Stimulated activated CD8-positive, alpha-beta memory T cell treated with anti-CD3 and anti-CD28 coated beads, Interleukin-15, amount 100 ng/mL, for 1 hour (primary cell): ENCODE results near the gene SMC3.
"Not testable (repeated sequence)": the region's sequence is repeated elsewhere in the genome, so short reads cannot be mapped to it uniquely, and the experiment has no call there.

ENCODE experiments used
- DNase-seq: peaks from one replicate; pipeline ENCODE4 v3.0.0-alpha.2; 2020; ENCODE audit warnings: low read depth

SMC3 gene

GRCh38 chr10:110625356-110625894 lies 57.9 kb downstream of the SMC3 start:
- no peak for DNase-seq

- DNase-seq = no peak
Observed at GRCh38 chr10:110625951-110626855, 58.7 kb downstream of the SMC3 start.

GRCh38 chr10:110628161-110628560 lies 60.7 kb downstream of the SMC3 start:
- DNase-seq = no peak

- DNase-seq = no peak
Observed at GRCh38 chr10:110629680-110630191, 62.2 kb downstream of the SMC3 start.

- no peak for DNase-seq
Observed at GRCh38 chr10:110631934-110632333, 64.4 kb downstream of the SMC3 start.

GRCh38 chr10:110632591-110633215 lies 65.2 kb downstream of the SMC3 start:
- no peak for DNase-seq

- DNase-seq = no peak
Observed at GRCh38 chr10:110634527-110635209, 67.2 kb downstream of the SMC3 start.

GRCh38 chr10:110636572-110636931 lies 69.1 kb downstream of the SMC3 start:
- no peak for DNase-seq

GRCh38 chr10:110636932-110637557 lies 69.5 kb downstream of the SMC3 start:
- no peak for DNase-seq

GRCh38 chr10:110637558-110638053 lies 70.1 kb downstream of the SMC3 start:
- DNase-seq = no peak

GRCh38 chr10:110638319-110638718 lies 70.8 kb downstream of the SMC3 start:
- no peak for DNase-seq

GRCh38 chr10:110639046-110639445 lies 71.6 kb downstream of the SMC3 start:
- DNase-seq = not testable (repeated sequence)

- DNase-seq = not testable (repeated sequence)
Observed at GRCh38 chr10:110639858-110640257, 72.4 kb downstream of the SMC3 start.

- DNase-seq = no peak
Observed at GRCh38 chr10:110641256-110641655, 73.8 kb downstream of the SMC3 start.

GRCh38 chr10:110642204-110643034 lies 74.9 kb downstream of the SMC3 start:
- DNase-seq = no peak

GRCh38 chr10:110643035-110643652 lies 75.6 kb downstream of the SMC3 start:
- DNase-seq = no peak

- DNase-seq = no peak
Observed at GRCh38 chr10:110643653-110644597, 76.4 kb downstream of the SMC3 start, which contains the start of gene RBM20. Gene RBM20 (plus strand): TSS chr10:110644336. CDS start chr10:110644455, 119 bp downstream.

- no peak for DNase-seq
Observed at GRCh38 chr10:110644598-110645462, 77.3 kb downstream of the SMC3 start.
